ENCODE data around the gene SGIP1. TPM values are rescaled to one million over a fixed set of nuclear protein-coding genes. Genes with fewer than 3 reads are reported as not detected.
A peak's percentile ranks its signal among the peaks of the same experiment; 100 is the strongest.

Gene SGIP1
- total RNA-seq, 1 donor, result 180 TPM

GRCh38 chr1:66624412-66625060 lies 90.6 kb downstream of the SGIP1 start:
- TF ChIP-seq CTCF (IDR thresholded peaks at IDR 0.05; ENCODE audit: insufficient read depth, low read depth, low read length), result no peak
- no peak overlapping the region for H3K4me3 ChIP-seq (ENCODE audit: low read depth, low read length)
- peak; percentile 76 for DNase-seq (ENCODE audit: low read depth)

- DNase-seq (ENCODE audit: low read depth), result no peak
- TF ChIP-seq CTCF (IDR thresholded peaks at IDR 0.05; ENCODE audit: insufficient read depth, low read depth, low read length), result no peak
- no peak overlapping the region for H3K4me3 ChIP-seq (ENCODE audit: low read depth, low read length)
These were observed 92.3 kb downstream of the SGIP1 start for GRCh38 chr1:66626261-66626660.

- no peak for TF ChIP-seq CTCF (IDR thresholded peaks at IDR 0.05; ENCODE audit: insufficient read depth, low read depth, low read length)
- H3K4me3 ChIP-seq (ENCODE audit: low read depth, low read length), result no peak overlapping the region
- no peak for DNase-seq (ENCODE audit: low read depth)
These were observed 95.0 kb downstream of the SGIP1 start for GRCh38 chr1:66628926-66629325.

GRCh38 chr1:66633159-66633558 lies 99.2 kb downstream of the SGIP1 start:
- TF ChIP-seq CTCF (IDR thresholded peaks at IDR 0.05; ENCODE audit: insufficient read depth, low read depth, low read length), result no peak
- peak; percentile 32 for DNase-seq (ENCODE audit: low read depth)

GRCh38 chr1:66637146-66637545 lies 103.2 kb downstream of the SGIP1 start:
- no peak for TF ChIP-seq CTCF (IDR thresholded peaks at IDR 0.05; ENCODE audit: insufficient read depth, low read depth, low read length)
- no peak for DNase-seq (ENCODE audit: low read depth)
- H3K4me3 ChIP-seq (ENCODE audit: low read depth, low read length), result no peak overlapping the region

More at GRCh38 chr1:66633159-66633558, 99.2 kb downstream of the SGIP1 start:
- no peak overlapping the region for H3K4me3 ChIP-seq (ENCODE audit: low read depth, low read length)

- peak; percentile 8 for DNase-seq (ENCODE audit: low read depth)
- no peak for TF ChIP-seq CTCF (IDR thresholded peaks at IDR 0.05; ENCODE audit: insufficient read depth, low read depth, low read length)
- H3K4me3 ChIP-seq (ENCODE audit: low read depth, low read length), result no peak overlapping the region
These were observed 108.0 kb downstream of the SGIP1 start for GRCh38 chr1:66641891-66642473.
